NCI-H510A treated with DMSO at 0.1 percent for 48 hours (cell line): ENCODE results near the gene COL6A2.

Experiments used
- DNase-seq: peaks from one replicate; lab custom pipeline; 2025; lab: John Stamatoyannopoulos, UW

Gene COL6A2

GRCh38 chr21:46114963-46115362, 17.1 kb downstream of the COL6A2 start:
- no peak for DNase-seq

GRCh38 chr21:46115441-46116188, 17.7 kb downstream of the COL6A2 start:
- DNase-seq = no peak

- DNase-seq = no peak
Observed at GRCh38 chr21:46116189-46116775, 18.4 kb downstream of the COL6A2 start.

GRCh38 chr21:46116776-46117585, 19.1 kb downstream of the COL6A2 start:
- DNase-seq = no peak

GRCh38 chr21:46117586-46118315, 19.8 kb downstream of the COL6A2 start:
- DNase-seq = no peak

- DNase-seq = no peak
Observed at GRCh38 chr21:46118316-46119143, 20.6 kb downstream of the COL6A2 start.

GRCh38 chr21:46119144-46119636, 21.3 kb downstream of the COL6A2 start:
- no peak for DNase-seq

- DNase-seq = no peak
Observed at GRCh38 chr21:46119637-46120271, 21.8 kb downstream of the COL6A2 start.

- no peak for DNase-seq
Observed at GRCh38 chr21:46120301-46121285, 22.7 kb downstream of the COL6A2 start.

- DNase-seq = no peak
Observed at GRCh38 chr21:46121286-46122221, 23.6 kb downstream of the COL6A2 start.

- DNase-seq = no peak
Observed at GRCh38 chr21:46122237-46122671, 24.3 kb downstream of the COL6A2 start.

GRCh38 chr21:46122758-46123683, 25.1 kb downstream of the COL6A2 start:
- DNase-seq = no peak

GRCh38 chr21:46124083-46124925, 26.4 kb downstream of the COL6A2 start:
- no peak for DNase-seq

GRCh38 chr21:46124926-46125845, 27.3 kb downstream of the COL6A2 start:
- DNase-seq = no peak

- DNase-seq = no peak
Observed at GRCh38 chr21:46125846-46126301, 28.0 kb downstream of the COL6A2 start.
